ENCODE data around the gene SERPINH1.

DNA sequence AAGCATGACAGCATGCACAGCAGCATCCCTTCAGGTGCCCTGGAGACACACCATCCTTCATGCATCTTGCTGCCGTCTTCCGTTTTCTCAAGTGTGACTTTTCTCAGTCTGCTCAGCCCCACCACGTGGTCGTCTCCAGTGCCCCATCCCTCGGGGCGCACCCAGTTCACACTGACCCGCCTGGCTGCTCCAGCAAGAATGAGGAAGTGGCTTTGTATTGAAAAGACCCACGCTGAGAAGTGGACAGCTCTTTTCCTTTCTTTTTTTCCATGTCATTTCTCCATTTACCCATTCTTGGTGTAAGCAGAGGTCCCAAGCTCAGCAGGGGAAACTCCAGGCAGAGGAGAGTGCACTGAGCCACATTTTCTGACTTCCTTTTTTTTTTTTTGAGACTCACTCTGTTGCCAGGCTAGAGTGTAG is 14.5 kb downstream of the SERPINH1 start:
- TF ChIP-seq, protein P1, sequence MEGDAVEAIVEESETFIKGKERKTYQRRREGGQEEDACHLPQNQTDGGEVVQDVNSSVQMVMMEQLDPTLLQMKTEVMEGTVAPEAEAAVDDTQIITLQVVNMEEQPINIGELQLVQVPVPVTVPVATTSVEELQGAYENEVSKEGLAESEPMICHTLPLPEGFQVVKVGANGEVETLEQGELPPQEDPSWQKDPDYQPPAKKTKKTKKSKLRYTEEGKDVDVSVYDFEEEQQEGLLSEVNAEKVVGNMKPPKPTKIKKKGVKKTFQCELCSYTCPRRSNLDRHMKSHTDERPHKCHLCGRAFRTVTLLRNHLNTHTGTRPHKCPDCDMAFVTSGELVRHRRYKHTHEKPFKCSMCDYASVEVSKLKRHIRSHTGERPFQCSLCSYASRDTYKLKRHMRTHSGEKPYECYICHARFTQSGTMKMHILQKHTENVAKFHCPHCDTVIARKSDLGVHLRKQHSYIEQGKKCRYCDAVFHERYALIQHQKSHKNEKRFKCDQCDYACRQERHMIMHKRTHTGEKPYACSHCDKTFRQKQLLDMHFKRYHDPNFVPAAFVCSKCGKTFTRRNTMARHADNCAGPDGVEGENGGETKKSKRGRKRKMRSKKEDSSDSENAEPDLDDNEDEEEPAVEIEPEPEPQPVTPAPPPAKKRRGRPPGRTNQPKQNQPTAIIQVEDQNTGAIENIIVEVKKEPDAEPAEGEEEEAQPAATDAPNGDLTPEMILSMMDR (IDR thresholded peaks at IDR 0.05), result no peak
- TF ChIP-seq POLR2A (IDR thresholded peaks at IDR 0.05), result no peak
